Cardiac muscle cell (in vitro differentiated cells and primary cell): ENCODE data around the gene ARHGEF40. TPM values are rescaled to one million over a fixed set of nuclear protein-coding genes. Genes with fewer than 3 reads are reported as not detected.

Source experiments
- DNase-seq, 2 donors: peaks; one replicate each; pipeline versions ENCODE4 v3.0.0 to v3.0.0-alpha.2; 2010 to 2017; ENCODE audit warnings: low read depth in 1 of 2, low spot score in 1 of 2
- H3K27ac ChIP-seq: fragments of 200-600 bp; sonication (generic); 2 replicates; pipeline ENCODE4 v1.5.1; 2016
- H3K27me3 ChIP-seq: fragments of 200-600 bp; sonication (generic); 2 replicates; pipeline ENCODE4 v1.6.0; 2016; ENCODE audit warnings: control low read depth
- H3K36me3 ChIP-seq: fragments of 200-600 bp; sonication (generic); 2 replicates; pipeline ENCODE4 v1.5.1; 2016; ENCODE audit warnings: control low read depth
- H3K4me1 ChIP-seq: fragments of 200-600 bp; sonication (generic); 2 replicates; pipeline ENCODE4 v1.8.1; 2017; ENCODE audit warnings: low read depth, mild to moderate bottlenecking, mixed run types
- H3K4me3 ChIP-seq: fragments of 200-600 bp; sonication (generic); 2 replicates; pipeline ENCODE4 v1.5.1; 2016; ENCODE audit warnings: mild to moderate bottlenecking
- H3K9me3 ChIP-seq: fragments of 200-600 bp; sonication (generic); 2 replicates; pipeline ENCODE4 v1.5.1; 2017; ENCODE audit warnings: low read depth, mild to moderate bottlenecking, control low read depth
- polyA plus RNA-seq: library from polyadenylated mRNA; unstranded; fragments of >200 nt; fragmentation: Nextera tagmentation; extraction: Ambion mirVana; gene quantifications from 2 replicates; pipeline ENCODE4 v1.2.1, GENCODE V29; 2016
- total RNA-seq: library from RNA; depleted of rRNA; stranded (reverse); fragments of >200 nt; gene quantifications from 2 replicates; pipeline ENCODE4 v1.2.3, GENCODE V29; 2016
- TF ChIP-seq, protein P1 (sequence below): IDR thresholded peaks from 2 replicates; pipeline ENCODE4 v1.5.1; 2012; ENCODE audit warnings: low read depth, mild to moderate bottlenecking, low read length

Gene ARHGEF40
- total and polyA plus RNA-seq, 2 experiments from 2014 or later: 26.4 to 41.7 TPM

DNA sequence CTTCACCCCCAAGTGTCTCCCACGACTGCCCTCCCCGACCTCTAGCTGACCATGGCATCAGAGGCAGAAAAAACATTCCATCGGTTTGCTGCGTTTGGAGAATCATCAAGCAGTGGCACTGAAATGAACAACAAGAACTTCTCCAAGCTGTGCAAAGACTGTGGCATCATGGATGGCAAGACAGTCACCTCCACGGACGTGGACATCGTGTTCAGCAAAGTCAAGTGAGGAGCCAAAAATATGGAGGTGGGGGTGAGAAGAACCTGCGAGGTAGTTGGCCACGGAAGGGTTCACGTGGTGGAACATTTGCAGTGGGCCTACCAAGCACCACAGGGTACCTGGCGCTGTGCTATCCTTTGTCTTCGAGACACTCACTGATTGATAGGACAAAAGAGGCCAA is 39.6 kb upstream of the ARHGEF40 start:
- TF ChIP-seq, protein P1, sequence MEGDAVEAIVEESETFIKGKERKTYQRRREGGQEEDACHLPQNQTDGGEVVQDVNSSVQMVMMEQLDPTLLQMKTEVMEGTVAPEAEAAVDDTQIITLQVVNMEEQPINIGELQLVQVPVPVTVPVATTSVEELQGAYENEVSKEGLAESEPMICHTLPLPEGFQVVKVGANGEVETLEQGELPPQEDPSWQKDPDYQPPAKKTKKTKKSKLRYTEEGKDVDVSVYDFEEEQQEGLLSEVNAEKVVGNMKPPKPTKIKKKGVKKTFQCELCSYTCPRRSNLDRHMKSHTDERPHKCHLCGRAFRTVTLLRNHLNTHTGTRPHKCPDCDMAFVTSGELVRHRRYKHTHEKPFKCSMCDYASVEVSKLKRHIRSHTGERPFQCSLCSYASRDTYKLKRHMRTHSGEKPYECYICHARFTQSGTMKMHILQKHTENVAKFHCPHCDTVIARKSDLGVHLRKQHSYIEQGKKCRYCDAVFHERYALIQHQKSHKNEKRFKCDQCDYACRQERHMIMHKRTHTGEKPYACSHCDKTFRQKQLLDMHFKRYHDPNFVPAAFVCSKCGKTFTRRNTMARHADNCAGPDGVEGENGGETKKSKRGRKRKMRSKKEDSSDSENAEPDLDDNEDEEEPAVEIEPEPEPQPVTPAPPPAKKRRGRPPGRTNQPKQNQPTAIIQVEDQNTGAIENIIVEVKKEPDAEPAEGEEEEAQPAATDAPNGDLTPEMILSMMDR: no peak
- no peak for DNase-seq
- Histone ChIP-seq H3K36me3 (no peaks in the 10 kb centered on the region), H3K27me3 (no peaks in the 10 kb centered on the region), H3K4me3 (no peak overlapping the region), H3K4me1 (peaks cover 24% of the 10 kb centered on the region), H3K9me3 (no peaks in the 10 kb centered on the region), H3K27ac (no peak overlapping the region)

DNA sequence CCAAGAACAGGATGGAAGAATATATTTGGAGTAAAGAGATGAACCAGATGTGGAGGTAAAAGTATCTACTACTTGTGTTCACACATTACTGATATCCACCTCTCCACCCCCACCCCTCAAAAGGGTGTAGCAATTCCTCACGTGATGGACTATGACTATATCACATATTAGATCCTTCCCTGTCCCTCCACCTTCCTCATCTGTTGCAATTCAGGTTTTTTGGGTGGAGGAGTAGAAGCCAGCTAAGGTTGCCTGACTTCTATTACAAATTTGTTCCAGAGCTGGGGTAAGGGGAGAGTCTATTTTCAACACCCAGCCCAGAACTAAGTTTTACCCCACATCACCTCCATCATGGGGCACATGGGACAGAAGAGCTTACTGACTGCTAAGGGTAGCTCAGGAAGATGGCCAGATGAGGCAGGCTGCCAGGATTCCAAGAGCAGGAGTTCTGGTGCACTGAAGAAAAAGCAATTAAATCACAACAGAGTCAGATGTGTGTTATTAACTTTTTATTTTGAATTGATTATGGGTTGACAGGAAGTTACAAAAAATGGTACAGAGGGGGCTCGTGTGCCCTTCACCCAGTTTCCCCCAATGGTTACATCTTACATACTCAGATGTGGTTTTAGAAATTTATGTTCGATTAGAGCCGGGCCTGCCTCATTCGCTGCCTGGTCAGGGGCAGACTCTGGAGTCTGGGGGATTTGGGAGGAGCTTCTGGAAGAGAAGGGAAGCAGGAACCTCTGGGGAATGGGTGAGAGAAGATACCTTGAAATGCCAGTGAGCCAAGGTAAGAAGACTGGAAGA is 37.6 kb upstream of the ARHGEF40 start:
- H3K27me3 ChIP-seq: no peaks in the 10 kb centered on the region
- H3K4me3 ChIP-seq: no peak overlapping the region
- H3K9me3 ChIP-seq: no peaks in the 10 kb centered on the region
- peaks cover 5% of the 10 kb centered on the region for H3K4me1 ChIP-seq
- no peak overlapping the region for H3K27ac ChIP-seq
- TF ChIP-seq, protein P1: no peak
- H3K36me3 ChIP-seq: no peaks in the 10 kb centered on the region
- no peak for DNase-seq

DNA sequence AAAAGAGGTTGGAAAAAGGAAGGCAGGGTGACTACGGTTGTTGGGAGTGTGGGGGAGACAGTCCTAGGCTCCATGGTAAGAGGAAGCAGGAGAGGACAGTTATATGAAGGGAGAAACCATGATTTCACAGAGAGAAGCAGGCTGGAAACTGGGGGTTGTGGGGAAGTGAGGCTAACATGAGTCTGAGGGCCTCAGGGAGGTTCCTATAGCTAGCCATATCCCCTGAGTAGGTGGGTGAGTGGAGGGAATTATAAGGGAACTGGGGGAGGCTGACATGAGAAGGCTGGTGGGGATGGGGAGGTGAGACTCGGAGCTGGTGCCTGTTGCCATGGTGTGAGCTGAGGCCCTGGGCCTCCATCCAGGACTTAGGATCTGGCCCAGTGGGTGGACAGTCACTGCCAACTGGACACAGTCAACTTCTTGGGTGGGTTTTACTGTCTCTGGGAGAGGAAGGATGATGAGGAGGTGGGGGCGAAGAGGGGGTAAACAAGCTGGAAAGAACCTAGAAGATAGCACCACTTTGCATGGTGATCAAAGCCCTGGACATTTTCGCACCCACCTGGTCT is 36.9 kb upstream of the ARHGEF40 start:
- Histone ChIP-seq H3K9me3 (no peaks in the 10 kb centered on the region), H3K4me1 (peaks cover 3% of the 10 kb centered on the region), H3K36me3 (no peaks in the 10 kb centered on the region), H3K27ac (no peak overlapping the region), H3K4me3 (no peak overlapping the region), H3K27me3 (no peaks in the 10 kb centered on the region)
- TF ChIP-seq, protein P1: no peak
- DNase-seq: no peak

DNA sequence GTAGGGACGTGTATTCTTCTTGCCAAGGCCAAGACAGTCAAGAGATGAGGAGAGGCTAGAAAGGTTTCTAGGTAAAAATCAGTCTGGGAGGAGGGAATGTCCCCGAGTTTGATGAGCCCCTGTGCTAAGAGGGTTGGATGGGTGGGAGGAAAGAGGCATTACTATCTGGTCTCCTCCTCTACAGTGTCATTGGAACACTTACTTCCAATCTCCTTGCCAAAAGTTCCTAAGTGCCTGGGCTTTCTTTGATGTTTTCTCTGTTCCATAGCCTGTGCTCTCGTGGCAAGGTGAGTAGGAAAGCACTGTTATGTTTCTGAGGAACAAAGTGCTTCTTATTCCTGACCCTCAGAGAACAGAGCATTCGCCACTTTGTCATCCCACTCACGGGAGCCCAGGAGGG is 35.4 kb upstream of the ARHGEF40 start, which contains the start of gene RNASE13:
TSS of gene RNASE13 (minus strand) at position 101 of the 400 bp plus-strand sequence. CDS start 519 bp downstream, outside the sequence.
- no peak within 1 kb of the TSS for H3K4me3 ChIP-seq
- TF ChIP-seq, protein P1: no peak
- peaks cover 18% of the 10 kb centered on the region for H3K4me1 ChIP-seq
- H3K36me3 ChIP-seq: no peaks in the 10 kb centered on the region
- H3K27me3 ChIP-seq: no peaks in the 10 kb centered on the region
- DNase-seq: no peak
- H3K9me3 ChIP-seq: no peaks in the 10 kb centered on the region
- H3K27ac ChIP-seq: no peak within 1 kb of the TSS

DNA sequence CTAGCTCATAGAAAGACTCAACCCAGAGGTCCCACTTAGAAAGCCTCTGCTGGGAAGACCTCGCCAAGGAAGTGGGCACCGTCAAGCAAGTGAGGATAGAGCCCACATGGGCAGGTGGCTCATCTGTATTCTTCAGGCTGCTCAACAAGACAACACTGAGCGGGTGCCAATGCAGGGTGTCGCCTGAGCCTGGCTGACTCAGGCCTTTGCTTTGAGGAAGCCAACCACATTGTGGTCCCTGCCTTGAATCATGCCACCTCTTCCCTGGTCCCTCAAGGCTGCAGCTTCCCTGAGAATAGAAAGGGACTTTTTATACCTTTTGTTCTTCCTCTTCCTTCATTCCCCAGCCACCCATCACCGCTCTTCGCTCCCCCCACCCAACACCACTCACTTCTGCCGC is 33.4 kb upstream of the ARHGEF40 start:
- no peaks in the 10 kb centered on the region for H3K9me3 ChIP-seq
- DNase-seq: no peak
- no peaks in the 10 kb centered on the region for H3K27me3 ChIP-seq
- peaks cover 20% of the 10 kb centered on the region for H3K4me1 ChIP-seq
- H3K36me3 ChIP-seq: no peaks in the 10 kb centered on the region
- TF ChIP-seq, protein P1: no peak
- no peak overlapping the region for H3K4me3 ChIP-seq
- no peak overlapping the region for H3K27ac ChIP-seq
